Large intestine (tissue), 3 donors: ENCODE results near the gene DMD. TPM values are rescaled to one million over a fixed set of nuclear protein-coding genes. Genes with fewer than 3 reads are reported as not detected.
A peak's percentile ranks its signal among the peaks of the same experiment; 100 is the strongest.

Source experiments
- DNase-seq, 2 donors: peaks; one replicate each; pipeline versions ENCODE4 v3.0.0 to v3.0.0-alpha.2; 2013
- H3K27ac ChIP-seq: one replicate; pipeline ENCODE4 v1.5.1; 2013; ENCODE audit warnings: low read length
- H3K27me3 ChIP-seq: 2 replicates; pipeline ENCODE4 v1.6.1; 2013; ENCODE audit warnings: low read length; ENCODE audit not compliant: control insufficient read depth, insufficient read depth
- H3K36me3 ChIP-seq: 2 replicates; pipeline ENCODE4 v1.6.1; 2013; ENCODE audit warnings: low read length; ENCODE audit not compliant: control insufficient read depth, insufficient read depth
- H3K4me1 ChIP-seq: one replicate; pipeline ENCODE4 v1.6.1; 2013; ENCODE audit warnings: low read length; ENCODE audit not compliant: control insufficient read depth, insufficient read depth
- H3K4me3 ChIP-seq: one replicate; pipeline ENCODE4 v1.5.1; 2013; ENCODE audit warnings: low read length
- H3K9me3 ChIP-seq: one replicate; pipeline ENCODE4 v1.6.1; 2013; ENCODE audit warnings: mild to moderate bottlenecking, low read depth, low read length, moderate library complexity; ENCODE audit not compliant: control insufficient read depth
- WGBS: methylation state at CpG from one replicate; pipeline ENCODE4 v1.1.5; 2013; ENCODE audit warnings: low lambda C conversion rate; ENCODE audit not compliant: insufficient coverage; 5-methylcytosine and 5-hydroxymethylcytosine counted together
- polyA plus RNA-seq: library from polyadenylated mRNA; unstranded; fragments of 120-200 nt; gene quantifications from one replicate; pipeline ENCODE4 v1.2.1, GENCODE V29; 2013

The DMD gene
- polyA plus RNA-seq, 1 donor: 23.3 TPM

GRCh38 chrX:31523884-31524536 lies 1687.3 kb downstream of the DMD start:
- peaks cover 3% of the 10 kb centered on the region for H3K4me1 ChIP-seq
- no peaks in the 10 kb centered on the region for H3K9me3 ChIP-seq
- H3K27ac ChIP-seq: no peak overlapping the region
- H3K36me3 ChIP-seq: no peaks in the 10 kb centered on the region
- H3K4me3 ChIP-seq: no peak overlapping the region
- H3K27me3 ChIP-seq: no peaks in the 10 kb centered on the region
- DNase-seq: no peak
- no CpG with 5 or more reads among the region's 7 CpGs for WGBS

- no peaks in the 10 kb centered on the region for H3K9me3 ChIP-seq
- no peak for DNase-seq
- no peaks in the 10 kb centered on the region for H3K27me3 ChIP-seq
- no CpG with 5 or more reads among the region's 7 CpGs for WGBS
- H3K4me1 ChIP-seq: peaks cover 3% of the 10 kb centered on the region
- no peak overlapping the region for H3K27ac ChIP-seq
- H3K4me3 ChIP-seq: no peak overlapping the region
- H3K36me3 ChIP-seq: no peaks in the 10 kb centered on the region
Measured at GRCh38 chrX:31522760-31523159, 1688.6 kb downstream of the DMD start.

GRCh38 chrX:31521941-31522340 lies 1689.4 kb downstream of the DMD start:
- H3K4me1 ChIP-seq: peaks cover 3% of the 10 kb centered on the region
- H3K9me3 ChIP-seq: no peaks in the 10 kb centered on the region
- no peaks in the 10 kb centered on the region for H3K36me3 ChIP-seq
- WGBS: no CpG with 5 or more reads among the region's 3 CpGs
- no peak overlapping the region for H3K27ac ChIP-seq
- no peak for DNase-seq
- H3K27me3 ChIP-seq: no peaks in the 10 kb centered on the region
- H3K4me3 ChIP-seq: no peak overlapping the region

GRCh38 chrX:31516527-31516926 lies 1694.8 kb downstream of the DMD start:
- DNase-seq: no peak
- Histone ChIP-seq H3K4me3 (no peak overlapping the region), H3K4me1 (no peaks in the 10 kb centered on the region), H3K27me3 (no peaks in the 10 kb centered on the region), H3K36me3 (no peaks in the 10 kb centered on the region), H3K9me3 (no peaks in the 10 kb centered on the region), H3K27ac (no peak overlapping the region)
- WGBS: no CpG with 5 or more reads among the region's 6 CpGs

- Histone ChIP-seq H3K36me3 (no peaks in the 10 kb centered on the region), H3K9me3 (no peaks in the 10 kb centered on the region), H3K27ac (no peak overlapping the region), H3K4me3 (no peak overlapping the region), H3K4me1 (no peaks in the 10 kb centered on the region), H3K27me3 (no peaks in the 10 kb centered on the region)
- WGBS: no CpG with 5 or more reads among the region's 4 CpGs
- peak; percentile 9 to 10 for DNase-seq
Measured at GRCh38 chrX:31508338-31508737, 1703.0 kb downstream of the DMD start.

GRCh38 chrX:31506928-31507327 lies 1704.4 kb downstream of the DMD start:
- no peak for DNase-seq
- Histone ChIP-seq H3K4me3 (no peak overlapping the region), H3K36me3 (no peaks in the 10 kb centered on the region), H3K4me1 (no peaks in the 10 kb centered on the region), H3K9me3 (no peaks in the 10 kb centered on the region), H3K27me3 (no peaks in the 10 kb centered on the region), H3K27ac (no peak overlapping the region)
- WGBS: no CpG with 5 or more reads among the region's 3 CpGs

GRCh38 chrX:31506360-31506759 lies 1705.0 kb downstream of the DMD start:
- Histone ChIP-seq H3K9me3 (no peaks in the 10 kb centered on the region), H3K36me3 (no peaks in the 10 kb centered on the region), H3K4me3 (no peak overlapping the region), H3K4me1 (no peaks in the 10 kb centered on the region), H3K27me3 (no peaks in the 10 kb centered on the region), H3K27ac (no peak overlapping the region)
- no CpG with 5 or more reads among the region's 3 CpGs for WGBS
- DNase-seq: no peak

- Histone ChIP-seq H3K27ac (no peak overlapping the region), H3K27me3 (no peaks in the 10 kb centered on the region), H3K36me3 (no peaks in the 10 kb centered on the region), H3K9me3 (no peaks in the 10 kb centered on the region), H3K4me3 (no peak overlapping the region), H3K4me1 (no peaks in the 10 kb centered on the region)
- DNase-seq: peak in 1 of 2 donors; percentile 14
- WGBS: no CpG with 5 or more reads among the region's 1 CpG
Measured at GRCh38 chrX:31500921-31501320, 1710.4 kb downstream of the DMD start.

GRCh38 chrX:31499109-31499508 lies 1712.2 kb downstream of the DMD start:
- DNase-seq: no peak
- no peaks in the 10 kb centered on the region for H3K27me3 ChIP-seq
- no CpG with 5 or more reads among the region's 2 CpGs for WGBS
- no peak overlapping the region for H3K4me3 ChIP-seq
- no peaks in the 10 kb centered on the region for H3K9me3 ChIP-seq
- no peaks in the 10 kb centered on the region for H3K36me3 ChIP-seq
- H3K27ac ChIP-seq: no peak overlapping the region
- no peaks in the 10 kb centered on the region for H3K4me1 ChIP-seq

GRCh38 chrX:31497086-31497485 lies 1714.3 kb downstream of the DMD start:
- Histone ChIP-seq H3K4me3 (no peak overlapping the region), H3K27ac (no peak overlapping the region), H3K36me3 (no peaks in the 10 kb centered on the region), H3K27me3 (no peaks in the 10 kb centered on the region), H3K9me3 (no peaks in the 10 kb centered on the region), H3K4me1 (no peaks in the 10 kb centered on the region)
- WGBS: no CpG with 5 or more reads among the region's 3 CpGs
- no peak for DNase-seq

GRCh38 chrX:31487951-31488350 lies 1723.4 kb downstream of the DMD start:
- H3K9me3 ChIP-seq: no peaks in the 10 kb centered on the region
- no peaks in the 10 kb centered on the region for H3K36me3 ChIP-seq
- H3K4me3 ChIP-seq: no peak overlapping the region
- H3K4me1 ChIP-seq: no peaks in the 10 kb centered on the region
- no peak overlapping the region for H3K27ac ChIP-seq
- WGBS: no CpG with 5 or more reads among the region's 3 CpGs
- no peaks in the 10 kb centered on the region for H3K27me3 ChIP-seq
- DNase-seq: no peak
